ENCODE results near the gene FAM216B.

DNA sequence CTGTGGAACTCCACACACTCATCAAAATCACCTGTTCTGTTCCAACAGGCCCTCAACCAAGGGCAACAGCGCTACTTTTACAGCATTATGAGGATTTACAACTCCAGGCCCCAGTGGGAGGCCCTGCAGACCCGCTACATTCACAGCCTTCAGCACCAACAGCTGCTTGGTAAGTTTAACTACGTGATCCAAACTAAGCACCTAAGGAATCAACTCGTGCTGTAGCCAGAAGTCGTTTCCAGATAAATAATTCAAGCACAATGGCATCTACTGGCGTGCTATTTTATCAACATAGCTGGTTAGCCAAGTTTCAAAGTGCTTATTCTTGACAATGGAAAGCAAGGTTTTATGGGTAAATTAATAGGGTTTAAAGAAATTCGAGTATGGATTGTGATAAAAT, 5.3 kb downstream of the FAM216B start:
- TF ChIP-seq POLR2AphosphoS5 (IDR thresholded peaks at IDR 0.05; ENCODE audit: low read depth, low read length) (no peak), CHD2 (IDR thresholded peaks at IDR 0.05; ENCODE audit: low read length) (no peak), EZH2 (IDR thresholded peaks at IDR 0.05; ENCODE audit: low read depth, low read length, severe bottlenecking) (no peak), EP300 (IDR thresholded peaks at IDR 0.05; ENCODE audit: borderline replicate concordance in 1 of 2, low read depth in 2 of 2, low read length in 2 of 2) (no peak), SUZ12 (IDR thresholded peaks at IDR 0.05; ENCODE audit: low read length) (no peak), ZNF274 (IDR thresholded peaks at IDR 0.05; ENCODE audit: borderline replicate concordance, extremely low read depth, low read length) (no peak), SP1 (IDR thresholded peaks at IDR 0.05; ENCODE audit: low read depth, low read length) (no peak)
- TF ChIP-seq, protein P1, sequence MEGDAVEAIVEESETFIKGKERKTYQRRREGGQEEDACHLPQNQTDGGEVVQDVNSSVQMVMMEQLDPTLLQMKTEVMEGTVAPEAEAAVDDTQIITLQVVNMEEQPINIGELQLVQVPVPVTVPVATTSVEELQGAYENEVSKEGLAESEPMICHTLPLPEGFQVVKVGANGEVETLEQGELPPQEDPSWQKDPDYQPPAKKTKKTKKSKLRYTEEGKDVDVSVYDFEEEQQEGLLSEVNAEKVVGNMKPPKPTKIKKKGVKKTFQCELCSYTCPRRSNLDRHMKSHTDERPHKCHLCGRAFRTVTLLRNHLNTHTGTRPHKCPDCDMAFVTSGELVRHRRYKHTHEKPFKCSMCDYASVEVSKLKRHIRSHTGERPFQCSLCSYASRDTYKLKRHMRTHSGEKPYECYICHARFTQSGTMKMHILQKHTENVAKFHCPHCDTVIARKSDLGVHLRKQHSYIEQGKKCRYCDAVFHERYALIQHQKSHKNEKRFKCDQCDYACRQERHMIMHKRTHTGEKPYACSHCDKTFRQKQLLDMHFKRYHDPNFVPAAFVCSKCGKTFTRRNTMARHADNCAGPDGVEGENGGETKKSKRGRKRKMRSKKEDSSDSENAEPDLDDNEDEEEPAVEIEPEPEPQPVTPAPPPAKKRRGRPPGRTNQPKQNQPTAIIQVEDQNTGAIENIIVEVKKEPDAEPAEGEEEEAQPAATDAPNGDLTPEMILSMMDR (IDR thresholded peaks at IDR 0.05; ENCODE audit: control extremely low read depth in 1 of 3, insufficient read depth in 1 of 3, low read depth in 1 of 3, low read length in 3 of 3), result no peak
- TF ChIP-seq, protein P2, sequence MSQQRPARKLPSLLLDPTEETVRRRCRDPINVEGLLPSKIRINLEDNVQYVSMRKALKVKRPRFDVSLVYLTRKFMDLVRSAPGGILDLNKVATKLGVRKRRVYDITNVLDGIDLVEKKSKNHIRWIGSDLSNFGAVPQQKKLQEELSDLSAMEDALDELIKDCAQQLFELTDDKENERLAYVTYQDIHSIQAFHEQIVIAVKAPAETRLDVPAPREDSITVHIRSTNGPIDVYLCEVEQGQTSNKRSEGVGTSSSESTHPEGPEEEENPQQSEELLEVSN (IDR thresholded peaks at IDR 0.05), result no peak
